ENCODE data around the gene FAAP20. TPM values are rescaled to one million over a fixed set of nuclear protein-coding genes. Genes with fewer than 3 reads are reported as not detected.

FAAP20 gene
- total RNA-seq, 1 donor from 2014 or later = 77.9 TPM

- peaks cover 14% of the 10 kb centered on the region for H3K36me3 Mint-ChIP-seq (ENCODE audit: insufficient read depth)
- DNase-seq (ENCODE audit: low spot score, unreplicated experiment) = no peak
Observed at GRCh38 chr1:2173546-2174347, 20.8 kb downstream of the FAAP20 start.

GRCh38 chr1:2172551-2173146 lies 21.9 kb downstream of the FAAP20 start:
- H3K27ac Mint-ChIP-seq = no peak overlapping the region
- no peaks in the 10 kb centered on the region for H3K27me3 Mint-ChIP-seq
- no peak for DNase-seq (ENCODE audit: low spot score, unreplicated experiment)
- H3K4me1 Mint-ChIP-seq (ENCODE audit: low read depth) = no peaks in the 10 kb centered on the region
- no peak for TF ChIP-seq CTCF (IDR thresholded peaks at IDR 0.05; ENCODE audit: unreplicated experiment)
- no peaks in the 10 kb centered on the region for H3K9me3 Mint-ChIP-seq (ENCODE audit: low read depth)
- H3K36me3 Mint-ChIP-seq (ENCODE audit: insufficient read depth) = peaks cover 15% of the 10 kb centered on the region
- H3K4me3 Mint-ChIP-seq (ENCODE audit: low read depth) = no peak overlapping the region

More at GRCh38 chr1:2173546-2174347, 20.8 kb downstream of the FAAP20 start:
- Mint-ChIP-seq H3K27me3 (no peaks in the 10 kb centered on the region), H3K4me3 (ENCODE audit: low read depth) (no peak overlapping the region), H3K9me3 (ENCODE audit: low read depth) (no peaks in the 10 kb centered on the region), H3K4me1 (ENCODE audit: low read depth) (no peaks in the 10 kb centered on the region), H3K27ac (no peak overlapping the region)
- TF ChIP-seq CTCF (IDR thresholded peaks at IDR 0.05; ENCODE audit: unreplicated experiment) = no peak

- Mint-ChIP-seq H3K4me3 (ENCODE audit: low read depth) (no peak overlapping the region), H3K4me1 (ENCODE audit: low read depth) (no peaks in the 10 kb centered on the region), H3K27ac (no peak overlapping the region), H3K27me3 (no peaks in the 10 kb centered on the region), H3K36me3 (ENCODE audit: insufficient read depth) (peaks cover 15% of the 10 kb centered on the region), H3K9me3 (ENCODE audit: low read depth) (no peaks in the 10 kb centered on the region)
- TF ChIP-seq CTCF (IDR thresholded peaks at IDR 0.05; ENCODE audit: unreplicated experiment) = no peak
- no peak for DNase-seq (ENCODE audit: low spot score, unreplicated experiment)
Observed at GRCh38 chr1:2172012-2172411, 22.6 kb downstream of the FAAP20 start.

GRCh38 chr1:2170211-2170610 lies 24.4 kb downstream of the FAAP20 start:
- H3K27me3 Mint-ChIP-seq = no peaks in the 10 kb centered on the region
- no peaks in the 10 kb centered on the region for H3K4me1 Mint-ChIP-seq (ENCODE audit: low read depth)
- H3K27ac Mint-ChIP-seq = no peak overlapping the region
- no peak for TF ChIP-seq CTCF (IDR thresholded peaks at IDR 0.05; ENCODE audit: unreplicated experiment)
- no peak overlapping the region for H3K4me3 Mint-ChIP-seq (ENCODE audit: low read depth)
- DNase-seq (ENCODE audit: low spot score, unreplicated experiment) = no peak
- H3K9me3 Mint-ChIP-seq (ENCODE audit: low read depth) = no peaks in the 10 kb centered on the region
- peaks cover 13% of the 10 kb centered on the region for H3K36me3 Mint-ChIP-seq (ENCODE audit: insufficient read depth)

- TF ChIP-seq CTCF (IDR thresholded peaks at IDR 0.05; ENCODE audit: unreplicated experiment) = no peak
- no peak for DNase-seq (ENCODE audit: low spot score, unreplicated experiment)
- H3K27ac Mint-ChIP-seq = no peak overlapping the region
Observed at GRCh38 chr1:2169200-2169836, 25.3 kb downstream of the FAAP20 start.

More at GRCh38 chr1:2169200-2169836, 25.3 kb downstream of the FAAP20 start:
- no peaks in the 10 kb centered on the region for H3K9me3 Mint-ChIP-seq (ENCODE audit: low read depth)
- H3K4me1 Mint-ChIP-seq (ENCODE audit: low read depth) = no peaks in the 10 kb centered on the region
- no peaks in the 10 kb centered on the region for H3K27me3 Mint-ChIP-seq
- H3K36me3 Mint-ChIP-seq (ENCODE audit: insufficient read depth) = peaks cover 14% of the 10 kb centered on the region
- no peak overlapping the region for H3K4me3 Mint-ChIP-seq (ENCODE audit: low read depth)
